HG02973 (cell line): ENCODE results near the gene PRPF18.

Experiments used
- ATAC-seq: cut with Tn5 transposase; IDR thresholded peaks from one replicate; pipeline ENCODE4 v1.9.1; 2021; ENCODE audit warnings: moderate library complexity; ENCODE audit not compliant: unreplicated experiment

PRPF18 gene

GRCh38 chr10:13637303-13637856 is 50.6 kb downstream of the PRPF18 start:
- no peak for ATAC-seq

GRCh38 chr10:13637894-13638293 is 51.1 kb downstream of the PRPF18 start:
- no peak for ATAC-seq

- ATAC-seq = no peak
These were observed 55.5 kb downstream of the PRPF18 start for GRCh38 chr10:13642293-13642692.

- no peak for ATAC-seq
These were observed 56.3 kb downstream of the PRPF18 start for GRCh38 chr10:13643016-13643415.

- ATAC-seq = no peak
These were observed 58.1 kb downstream of the PRPF18 start for GRCh38 chr10:13644866-13645265.

GRCh38 chr10:13648425-13648824 is 61.7 kb downstream of the PRPF18 start:
- no peak for ATAC-seq

GRCh38 chr10:13649844-13650520 is 63.2 kb downstream of the PRPF18 start:
- no peak for ATAC-seq

- ATAC-seq = no peak
These were observed 64.2 kb downstream of the PRPF18 start for GRCh38 chr10:13650961-13651360.

- no peak for ATAC-seq
These were observed 65.4 kb downstream of the PRPF18 start for GRCh38 chr10:13651969-13652720.

GRCh38 chr10:13652860-13653259 is 66.1 kb downstream of the PRPF18 start:
- ATAC-seq = no peak

GRCh38 chr10:13654118-13654830 is 67.5 kb downstream of the PRPF18 start:
- ATAC-seq = no peak

- no peak for ATAC-seq
These were observed 68.1 kb downstream of the PRPF18 start for GRCh38 chr10:13654846-13655245.

- ATAC-seq = no peak
These were observed 69.8 kb downstream of the PRPF18 start for GRCh38 chr10:13656337-13657100.

- no peak for ATAC-seq
These were observed 70.4 kb downstream of the PRPF18 start for GRCh38 chr10:13657101-13657680.

GRCh38 chr10:13658264-13658663 is 71.5 kb downstream of the PRPF18 start:
- ATAC-seq = no peak

- ATAC-seq = no peak
These were observed 72.3 kb downstream of the PRPF18 start for GRCh38 chr10:13658871-13659685.

- ATAC-seq = no peak
These were observed 73.3 kb downstream of the PRPF18 start for GRCh38 chr10:13659887-13660550.

- no peak for ATAC-seq
These were observed 73.8 kb downstream of the PRPF18 start for GRCh38 chr10:13660551-13660920.

- ATAC-seq = no peak
These were observed 74.5 kb downstream of the PRPF18 start for GRCh38 chr10:13661256-13661655.
